ENCODE measurements around the gene CLEC2A.

Gene CLEC2A

GRCh38 chr12:9933958-9934357 is 1.8 kb upstream of the CLEC2A start:
- DNase-seq (ENCODE audit: low spot score): no peak

DNA sequence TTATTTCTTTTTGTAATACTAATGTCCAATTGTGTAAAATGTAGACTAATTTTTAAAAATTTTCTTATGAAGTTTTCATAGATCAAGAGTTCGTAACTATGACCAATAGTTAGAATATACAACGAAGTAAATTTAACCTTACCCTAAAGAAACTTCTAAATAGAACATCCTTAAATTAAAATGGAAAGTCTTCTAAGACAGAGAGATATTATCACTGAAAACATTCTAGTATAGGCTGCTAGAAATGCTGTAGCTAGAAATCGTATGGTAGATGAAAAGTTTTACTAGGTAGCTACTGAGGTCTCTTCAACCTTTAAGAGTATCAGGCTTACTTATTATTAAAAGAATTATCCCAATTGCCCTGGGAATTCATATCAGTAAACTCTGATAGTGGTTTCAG is 925 bp downstream of the CLEC2A start:
- no peak for DNase-seq (ENCODE audit: low spot score)

- no peak for DNase-seq (ENCODE audit: low spot score)
These were observed 3.6 kb downstream of the CLEC2A start for GRCh38 chr12:9928607-9929006.

DNA sequence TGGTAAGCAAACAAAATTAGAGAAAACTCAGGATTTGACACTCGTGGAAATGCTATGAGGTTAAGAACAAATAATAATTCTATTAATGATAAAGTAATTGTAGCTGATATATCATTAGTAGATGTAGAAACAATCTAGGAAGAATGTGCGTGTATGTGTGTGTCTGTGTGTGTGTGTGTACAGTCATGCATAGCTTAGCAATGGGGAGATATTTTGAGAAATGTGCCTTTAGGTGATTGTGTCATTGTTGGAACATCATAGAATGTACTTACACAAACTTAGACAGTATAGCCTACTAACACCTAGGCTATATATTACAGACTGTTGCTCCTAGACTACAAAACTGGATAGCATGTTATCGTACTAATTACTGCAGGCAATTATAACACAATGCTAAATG is 5.3 kb downstream of the CLEC2A start:
- DNase-seq (ENCODE audit: low spot score): no peak

DNA sequence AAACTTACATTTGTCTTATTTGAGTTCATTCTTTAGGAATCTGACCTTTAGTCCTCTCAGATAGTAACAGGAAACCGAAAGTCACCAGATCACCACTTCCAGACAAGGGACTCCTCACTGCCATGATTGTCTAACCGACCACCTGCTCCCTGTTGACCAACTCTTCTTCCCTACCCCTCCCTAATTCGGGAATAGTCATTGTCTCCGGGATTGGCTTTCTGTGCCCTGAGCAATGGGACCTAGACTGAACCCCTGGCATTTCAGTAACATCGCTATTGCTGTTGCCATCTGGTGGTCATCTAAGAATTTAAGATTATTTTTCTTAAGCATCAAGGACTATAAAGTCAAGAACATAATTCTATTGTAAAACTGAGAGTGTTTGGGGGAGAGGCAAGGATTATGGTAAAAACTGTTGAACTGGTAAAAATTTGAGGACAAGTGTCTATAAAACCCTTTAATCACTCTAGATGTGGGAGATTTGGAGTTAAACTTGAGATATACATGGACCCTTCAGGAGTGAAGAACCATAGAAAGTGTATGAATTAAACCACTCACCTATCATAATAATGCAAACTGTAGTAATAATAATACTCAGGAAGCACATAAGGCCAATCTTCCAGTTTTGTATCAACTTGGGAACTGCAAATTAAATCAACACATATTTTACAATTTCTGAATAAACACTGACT is 6.3 kb downstream of the CLEC2A start:
- DNase-seq (ENCODE audit: low spot score): peak; percentile 45

DNA sequence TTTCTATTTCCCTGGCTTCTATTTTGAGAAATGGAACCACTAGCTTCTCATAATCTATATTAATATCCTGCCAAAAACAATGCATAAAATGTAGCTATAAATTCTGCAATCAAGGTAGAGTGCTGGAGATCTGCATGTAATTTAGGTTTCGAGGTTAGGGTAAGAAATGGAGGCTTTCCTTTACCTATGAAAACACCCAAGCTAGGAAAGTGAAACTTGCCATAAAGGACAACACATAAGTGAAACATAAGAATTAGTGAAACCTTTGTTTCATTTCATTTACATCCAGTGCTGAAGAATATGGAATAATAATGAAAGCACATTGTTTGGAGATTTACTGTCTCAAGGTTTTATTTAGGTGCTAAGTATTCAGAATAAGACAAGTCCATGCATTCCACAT is 9.7 kb downstream of the CLEC2A start:
- no peak for DNase-seq (ENCODE audit: low spot score)

GRCh38 chr12:9920451-9920850 is 11.7 kb downstream of the CLEC2A start:
- DNase-seq (ENCODE audit: low spot score): no peak

- DNase-seq (ENCODE audit: low spot score): no peak
These were observed 12.7 kb downstream of the CLEC2A start for GRCh38 chr12:9919443-9919842.

DNA sequence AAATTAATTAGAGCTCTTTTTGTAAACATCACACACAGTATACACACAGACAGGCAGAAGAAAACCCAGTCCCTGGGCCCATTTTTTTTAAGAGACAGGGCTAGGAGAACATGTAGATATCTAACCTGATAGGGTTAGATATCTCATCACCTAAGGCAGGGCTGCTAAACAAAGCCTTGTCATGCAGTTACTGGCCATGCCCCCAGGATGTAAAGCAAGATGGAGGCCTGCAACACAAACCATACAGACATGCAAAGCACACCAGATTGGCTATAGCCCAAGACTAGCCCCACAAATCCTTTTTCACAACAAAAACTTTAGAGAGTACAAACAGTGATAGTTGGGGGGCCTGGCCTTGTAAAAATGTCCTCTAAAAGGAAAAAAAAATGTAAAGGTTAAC is 20.5 kb downstream of the CLEC2A start:
- no peak for DNase-seq (ENCODE audit: low spot score)

DNA sequence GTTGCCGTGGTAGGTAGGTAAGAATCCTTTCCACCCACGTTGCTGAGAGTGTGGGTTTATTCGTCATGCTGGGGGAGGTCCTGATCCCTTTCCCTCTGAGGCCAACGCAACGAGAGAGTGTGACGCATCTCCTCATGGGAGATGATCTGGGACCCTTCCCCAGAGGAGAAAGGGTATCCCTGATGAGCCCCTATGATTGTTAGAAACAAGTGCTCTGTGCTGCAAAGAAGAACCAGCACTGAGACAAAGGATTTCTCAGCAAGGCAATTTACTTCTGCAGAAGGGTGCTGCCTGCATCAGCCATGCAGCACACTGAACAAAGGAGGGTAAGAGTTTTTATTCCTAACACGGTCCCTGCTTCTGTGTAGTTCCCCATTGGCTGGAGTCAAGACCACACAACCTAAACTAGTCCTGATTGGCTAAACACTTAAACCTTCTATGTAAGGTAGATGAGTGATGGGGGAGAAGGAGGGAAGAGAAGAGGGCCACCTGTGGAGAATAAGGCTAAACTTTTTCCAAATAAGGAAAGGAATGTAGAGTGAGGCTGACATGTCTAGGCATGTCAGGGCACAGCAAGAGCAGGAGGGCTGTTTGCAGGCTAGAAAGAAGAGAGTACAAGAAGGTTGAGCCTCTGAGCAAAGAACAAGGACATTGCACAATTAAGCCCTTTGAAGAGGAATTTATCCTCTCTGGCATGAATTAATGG is 21.3 kb downstream of the CLEC2A start:
- DNase-seq (ENCODE audit: low spot score): no peak

DNA sequence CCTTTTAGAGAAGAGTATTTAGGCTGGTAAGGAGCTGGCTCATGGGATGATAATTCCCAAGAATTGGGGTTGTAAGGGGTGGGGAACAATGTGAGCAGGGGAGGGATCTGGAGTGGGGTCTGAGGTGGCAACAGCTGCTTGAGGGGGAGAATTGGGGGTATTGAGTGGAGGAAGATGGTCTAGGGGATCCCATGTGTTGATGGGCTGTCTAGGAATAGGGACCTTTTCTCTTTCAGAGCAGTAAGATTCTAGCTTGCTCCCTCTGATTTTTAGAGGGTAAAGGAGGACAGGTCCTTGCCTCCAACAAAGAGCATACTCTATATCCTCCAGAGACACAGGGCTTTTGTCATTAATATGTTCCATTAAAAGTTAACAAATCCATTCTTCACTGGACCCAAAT is 22.4 kb downstream of the CLEC2A start:
- DNase-seq (ENCODE audit: low spot score): no peak

- no peak for DNase-seq (ENCODE audit: low spot score)
These were observed 23.8 kb downstream of the CLEC2A start for GRCh38 chr12:9908350-9908749.

DNA sequence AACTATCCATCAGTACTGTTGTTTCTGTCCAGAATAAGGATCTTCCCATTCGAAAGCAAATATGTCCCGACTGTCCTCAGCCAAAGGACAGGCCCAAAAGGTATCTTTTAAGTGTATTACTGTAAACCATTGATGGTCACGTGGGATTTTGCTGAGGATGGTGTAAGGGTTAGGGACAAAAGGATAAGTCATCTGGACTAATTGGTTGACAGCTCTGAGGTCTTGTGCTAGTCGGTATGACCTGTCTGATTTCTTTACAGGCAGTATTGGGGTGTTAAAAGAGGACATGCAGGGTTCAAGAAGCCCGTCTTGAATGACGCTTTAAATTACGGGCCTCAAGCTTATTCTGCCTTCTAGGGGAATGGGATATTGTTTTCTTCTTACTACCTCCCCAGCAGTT is 24.4 kb downstream of the CLEC2A start:
- DNase-seq (ENCODE audit: low spot score): no peak

DNA sequence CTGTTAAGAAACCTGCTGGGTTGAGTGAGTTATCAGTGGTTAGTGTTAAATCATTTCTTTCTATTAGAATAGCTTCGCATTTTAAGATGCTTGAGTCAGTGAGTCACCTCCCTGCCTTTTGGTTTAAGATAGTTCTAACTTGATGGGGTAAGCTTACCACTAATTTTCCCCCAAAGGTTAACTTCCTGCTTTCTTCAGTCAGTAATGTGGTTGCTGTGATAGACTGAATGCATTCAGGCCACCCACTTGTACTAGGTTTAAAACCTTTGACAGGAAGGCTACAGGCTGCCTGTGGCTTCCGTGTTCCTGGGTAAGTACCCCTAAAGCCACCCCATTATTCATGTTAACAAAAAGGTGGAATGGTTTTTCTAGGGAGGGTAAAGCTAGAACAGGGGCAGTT is 25.3 kb downstream of the CLEC2A start:
- DNase-seq (ENCODE audit: low spot score): no peak

DNA sequence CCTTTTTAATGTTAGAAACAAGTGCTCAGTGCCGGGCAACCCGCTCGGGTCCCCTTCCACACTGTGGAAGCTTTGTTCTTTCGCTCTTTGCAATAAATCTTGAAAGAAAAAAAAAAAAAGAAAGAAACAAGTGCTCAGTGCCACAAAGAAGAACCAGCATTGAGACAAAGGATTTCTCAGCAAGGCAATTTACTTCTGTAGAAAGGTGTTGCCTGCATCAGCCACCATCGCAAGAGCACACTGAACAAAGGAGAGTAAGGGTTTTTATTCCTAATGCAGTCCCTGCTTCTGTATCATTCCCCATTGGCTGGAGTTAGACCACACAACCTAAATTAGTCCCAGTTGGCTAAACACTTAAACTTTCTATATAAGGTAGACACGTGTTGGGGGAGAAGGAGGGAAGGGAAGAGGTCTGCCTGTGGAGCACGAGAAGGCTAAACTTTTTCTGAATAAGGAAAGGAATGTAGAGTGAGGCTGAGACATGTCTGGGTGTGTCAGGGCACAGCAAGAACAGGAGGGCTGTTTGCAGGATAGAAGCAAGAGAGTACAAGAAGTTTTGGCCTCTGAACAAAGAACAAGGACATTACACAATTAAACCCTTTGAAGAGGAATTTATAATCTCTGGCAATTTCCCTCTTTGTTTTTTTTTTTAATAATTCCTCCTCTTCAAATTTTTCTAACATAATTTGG is 29.5 kb downstream of the CLEC2A start:
- DNase-seq (ENCODE audit: low spot score): no peak

GRCh38 chr12:9900930-9901329 is 31.2 kb downstream of the CLEC2A start:
- no peak for DNase-seq (ENCODE audit: low spot score)

DNA sequence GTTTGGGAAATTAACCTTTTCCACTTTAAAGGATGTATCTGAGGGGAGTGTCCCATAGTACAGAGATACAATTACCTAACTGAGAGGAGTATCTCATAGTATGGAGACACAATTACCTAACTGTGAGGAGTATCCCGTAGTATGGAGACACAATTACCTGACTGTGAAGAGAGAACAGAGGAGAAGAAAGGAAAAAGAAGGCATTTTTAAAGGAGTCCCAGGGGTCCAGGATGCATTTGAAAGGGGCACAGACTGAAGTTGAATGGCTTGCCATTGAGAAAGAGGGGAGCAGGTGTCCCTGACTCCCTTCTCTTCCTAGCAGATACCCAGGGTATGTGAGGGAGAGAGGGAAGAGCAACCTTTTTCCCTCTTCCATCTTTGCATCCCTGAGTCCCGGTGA is 33.0 kb downstream of the CLEC2A start:
- DNase-seq (ENCODE audit: low spot score): no peak

DNA sequence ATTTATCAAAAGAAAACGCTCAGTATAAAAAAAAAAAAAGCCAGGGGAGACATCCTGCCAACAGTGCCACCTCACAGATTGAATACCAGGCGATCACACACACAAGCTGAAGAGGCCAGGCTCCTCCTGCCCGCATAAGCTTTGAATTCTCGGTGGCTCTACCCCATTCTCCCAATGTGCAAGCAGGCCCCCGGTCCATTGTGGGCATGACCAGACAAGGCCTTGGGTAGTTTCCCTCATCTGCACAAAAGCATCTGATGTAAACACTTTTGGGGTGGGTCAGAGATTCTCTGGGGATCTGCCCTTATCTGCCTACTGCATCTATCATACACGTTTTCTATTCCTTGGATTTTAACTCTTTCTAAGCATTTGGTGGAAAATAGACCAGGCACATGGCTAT is 34.6 kb downstream of the CLEC2A start:
- DNase-seq (ENCODE audit: low spot score): no peak

DNA sequence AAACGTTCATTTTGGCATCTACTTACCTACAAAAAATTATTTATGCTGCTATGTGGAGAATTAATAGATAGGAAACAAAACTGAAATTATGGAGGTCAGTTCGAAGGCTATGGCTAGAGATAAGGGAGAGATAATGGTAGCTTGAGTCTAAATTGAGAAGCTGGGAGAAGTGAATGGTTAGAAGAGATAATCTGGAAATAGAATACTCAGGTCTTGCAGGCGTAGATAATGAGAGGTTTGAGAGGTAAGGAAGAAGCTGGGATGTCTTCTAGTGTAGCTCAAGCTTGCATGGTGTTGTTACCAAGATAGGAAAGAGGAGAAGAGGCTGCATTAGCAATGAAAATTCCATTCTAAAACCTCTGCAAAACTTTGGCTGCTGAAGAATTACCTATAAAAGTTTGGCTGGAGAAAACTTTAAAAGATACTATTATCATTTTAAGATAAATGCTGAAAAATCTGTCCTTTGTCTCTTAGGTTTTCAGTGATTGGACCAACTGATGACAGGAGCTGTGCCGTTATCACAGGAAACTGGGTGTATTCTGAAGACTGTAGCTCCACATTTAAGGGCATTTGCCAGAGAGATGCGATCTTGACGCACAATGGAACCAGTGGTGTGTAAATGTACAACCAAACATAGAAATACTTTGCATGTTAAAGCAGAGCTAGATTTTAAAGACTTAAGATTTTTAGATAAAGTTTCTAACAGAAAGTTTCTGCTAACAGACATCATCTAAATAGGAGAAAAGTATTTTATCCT is 36.8 kb downstream of the CLEC2A start:
- DNase-seq (ENCODE audit: low spot score): no peak

DNA sequence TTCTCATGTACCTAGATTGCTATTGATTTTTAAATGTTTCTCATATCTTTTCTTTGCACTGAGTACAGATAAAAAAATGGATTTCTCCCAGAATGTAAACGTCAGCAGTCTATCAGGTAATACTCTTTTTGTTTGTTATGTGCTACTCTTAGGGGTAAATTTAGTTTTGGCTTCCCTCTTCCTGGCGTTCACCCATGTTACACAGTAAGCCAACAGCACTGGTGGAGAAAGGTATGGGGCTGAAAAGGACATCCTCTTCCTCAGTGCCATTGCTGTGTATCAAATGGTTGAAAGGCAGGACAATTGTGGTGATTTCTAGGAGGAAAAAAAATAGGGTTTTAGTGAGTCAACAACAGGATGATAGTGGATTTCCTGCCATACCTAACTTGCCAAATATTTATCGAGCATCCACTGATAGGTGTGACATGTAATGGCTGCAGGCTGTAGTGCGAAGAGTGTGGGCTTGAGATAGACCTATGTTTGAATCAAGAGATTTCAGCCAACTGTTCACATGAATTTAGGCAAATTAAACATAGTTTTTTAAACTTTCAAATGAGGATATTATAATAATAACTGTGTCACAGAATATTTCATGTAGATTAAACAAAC is 43.4 kb downstream of the CLEC2A start:
- DNase-seq (ENCODE audit: low spot score): no peak

DNA sequence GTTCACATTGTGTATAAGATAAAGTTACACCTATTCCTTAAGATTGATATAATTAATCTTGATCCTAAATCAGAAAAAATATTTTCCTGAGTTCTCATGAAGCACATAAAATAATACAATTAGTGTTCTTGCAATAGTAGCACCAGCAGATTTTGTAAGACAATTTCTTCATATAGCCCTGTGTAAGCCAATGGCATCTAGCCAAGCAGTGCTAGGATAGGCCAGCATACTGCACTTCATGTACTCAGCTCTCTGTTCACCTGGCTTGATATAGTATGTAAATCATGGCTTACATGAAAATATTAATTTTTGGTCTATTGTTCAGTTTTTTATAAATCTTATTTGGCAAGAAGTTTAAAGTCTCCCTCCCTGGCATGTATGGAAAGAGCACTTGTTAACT is 49.0 kb downstream of the CLEC2A start:
- DNase-seq (ENCODE audit: low spot score): no peak

DNA sequence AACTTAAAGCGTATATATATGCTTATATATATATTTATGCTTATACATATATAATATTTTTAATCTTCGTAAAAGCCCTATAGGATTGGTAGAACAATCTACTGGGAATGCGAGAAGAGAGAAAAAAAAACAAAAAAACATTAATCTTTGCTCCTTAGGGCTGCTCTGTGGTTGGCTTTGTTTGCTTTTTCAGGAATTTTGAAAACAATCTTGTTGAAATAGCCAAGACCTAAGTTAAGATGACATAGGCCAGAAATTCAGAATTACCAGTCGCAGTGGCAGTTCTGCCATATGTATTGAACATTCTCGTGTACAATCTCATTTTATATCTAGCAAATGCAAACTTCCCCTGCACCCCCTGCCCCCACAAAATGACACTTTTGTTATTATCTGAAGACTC is 50.2 kb downstream of the CLEC2A start:
- no peak for DNase-seq (ENCODE audit: low spot score)
